HTR-8/SVneo (cell line): ENCODE data around the gene NHEJ1.

Experiments
- DNase-seq: peaks from one replicate; pipeline ENCODE4 v3.0.0; 2011; ENCODE audit warnings: low spot score, mixed read lengths; ENCODE audit not compliant: insufficient read length
- FAIRE-seq: peaks from 2 replicates; lab custom pipeline; 2011; peaks lifted over from hg19 to GRCh38; lab: Jason Lieb, UNC

Gene NHEJ1

DNA sequence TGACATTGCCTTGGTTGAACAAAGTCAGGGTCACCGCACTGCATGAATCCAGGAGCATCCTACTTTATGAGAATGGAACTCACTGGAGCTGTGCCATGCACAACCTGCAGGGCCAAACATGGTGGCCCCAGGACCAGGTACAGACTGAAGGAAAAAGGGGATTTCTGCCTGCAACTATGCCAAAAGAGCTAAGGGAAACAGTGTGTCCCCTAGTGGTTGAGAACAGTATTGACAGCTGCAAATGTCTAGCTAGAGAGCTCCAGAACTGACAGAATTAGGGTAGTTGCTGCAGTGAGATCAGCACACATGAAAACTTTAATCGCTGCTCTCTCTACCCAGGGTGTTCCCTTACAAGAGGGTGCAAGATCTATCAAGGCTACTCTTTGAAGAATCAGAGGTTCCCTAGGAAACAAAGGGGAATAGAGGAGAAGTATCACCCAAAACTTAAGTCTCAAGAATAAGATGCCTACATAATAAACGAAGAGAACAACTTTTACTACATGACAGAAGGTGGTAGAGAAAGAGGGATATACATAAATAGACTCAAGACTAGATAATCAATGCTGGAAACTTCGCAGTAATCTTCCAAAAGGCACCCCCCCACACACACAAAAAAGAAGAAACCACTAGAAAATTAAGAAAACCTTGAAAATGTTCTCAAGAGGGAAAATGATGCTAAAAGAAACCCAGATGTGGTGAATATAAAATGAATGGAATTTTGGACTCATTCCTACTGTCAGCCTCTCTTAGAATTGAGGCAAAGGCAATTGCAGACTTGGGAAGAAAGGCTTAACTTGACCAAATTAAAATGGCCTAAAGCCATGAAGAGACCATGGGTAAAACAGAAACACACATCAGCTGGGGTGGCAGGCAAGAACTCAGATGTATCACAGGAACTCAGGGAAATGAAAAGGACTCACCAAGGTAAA lies 56.2 kb downstream of the NHEJ1 start:
- FAIRE-seq, result no peak
- DNase-seq, result peak; percentile 47

DNA sequence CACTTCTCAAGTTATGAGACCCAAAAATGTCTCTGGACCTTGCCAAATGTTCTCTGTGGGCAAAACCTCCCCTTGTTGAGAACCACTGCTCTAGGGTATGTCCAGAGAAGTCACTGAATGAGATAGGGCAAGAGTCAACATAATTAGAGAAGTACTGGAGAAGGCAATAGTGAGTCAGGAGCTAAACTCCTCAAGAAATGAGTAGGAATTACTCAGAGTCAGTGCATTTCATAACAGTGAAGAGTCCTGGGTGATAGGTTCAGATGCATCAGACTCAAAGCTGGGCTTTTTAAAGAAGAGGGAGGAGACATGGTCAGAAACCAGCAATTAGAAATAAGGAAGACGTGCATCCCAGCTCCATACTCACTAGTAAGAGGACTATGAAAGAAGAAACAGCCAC lies 61.3 kb downstream of the NHEJ1 start:
- DNase-seq (no peak), FAIRE-seq (no peak)

DNA sequence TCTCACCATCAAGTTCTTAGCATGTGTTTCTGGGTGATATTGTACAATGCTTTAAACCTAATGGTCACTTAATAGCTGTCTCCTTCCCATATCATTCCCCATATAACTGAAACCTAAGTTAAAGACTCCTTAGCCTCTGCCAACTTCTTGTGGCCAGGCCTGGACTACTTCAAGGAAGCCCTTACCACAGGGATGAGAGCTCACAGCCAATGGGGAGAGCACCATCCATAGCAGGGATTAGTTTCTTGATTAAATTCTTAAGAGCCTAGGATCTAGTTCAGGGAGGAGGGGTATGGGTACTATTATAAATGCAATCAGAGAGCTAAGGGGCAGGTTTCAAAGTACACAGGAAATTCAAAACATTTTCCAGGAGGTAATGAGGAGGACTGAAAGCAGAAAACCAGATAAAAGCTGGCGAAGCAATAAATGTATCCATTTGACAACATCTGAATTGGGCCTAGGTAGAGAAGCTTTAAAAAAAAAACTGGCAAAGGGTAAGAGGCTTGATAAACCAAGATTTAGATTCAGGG lies 65.1 kb downstream of the NHEJ1 start:
- DNase-seq (no peak), FAIRE-seq (no peak)

DNA sequence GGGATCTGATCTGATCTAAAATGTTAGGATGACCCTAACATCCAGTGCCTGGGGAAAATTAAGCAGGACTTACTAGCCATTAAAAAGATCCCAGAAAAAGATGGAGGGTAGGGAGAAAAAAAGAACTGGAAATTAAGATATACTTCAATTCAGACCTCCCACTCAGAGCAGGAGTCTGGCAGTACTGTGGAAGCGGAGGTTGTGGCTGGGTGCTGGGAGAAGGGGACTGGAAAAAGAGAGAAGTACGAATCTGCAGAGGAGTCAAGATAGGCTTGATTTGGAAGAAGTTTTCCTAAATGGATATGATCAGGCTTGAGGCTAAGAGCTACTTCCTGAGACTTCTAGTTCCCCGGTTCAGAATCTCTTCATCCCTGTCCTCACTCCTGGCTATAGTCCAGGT lies 66.4 kb downstream of the NHEJ1 start:
- no peak for DNase-seq
- FAIRE-seq, result no peak

DNA sequence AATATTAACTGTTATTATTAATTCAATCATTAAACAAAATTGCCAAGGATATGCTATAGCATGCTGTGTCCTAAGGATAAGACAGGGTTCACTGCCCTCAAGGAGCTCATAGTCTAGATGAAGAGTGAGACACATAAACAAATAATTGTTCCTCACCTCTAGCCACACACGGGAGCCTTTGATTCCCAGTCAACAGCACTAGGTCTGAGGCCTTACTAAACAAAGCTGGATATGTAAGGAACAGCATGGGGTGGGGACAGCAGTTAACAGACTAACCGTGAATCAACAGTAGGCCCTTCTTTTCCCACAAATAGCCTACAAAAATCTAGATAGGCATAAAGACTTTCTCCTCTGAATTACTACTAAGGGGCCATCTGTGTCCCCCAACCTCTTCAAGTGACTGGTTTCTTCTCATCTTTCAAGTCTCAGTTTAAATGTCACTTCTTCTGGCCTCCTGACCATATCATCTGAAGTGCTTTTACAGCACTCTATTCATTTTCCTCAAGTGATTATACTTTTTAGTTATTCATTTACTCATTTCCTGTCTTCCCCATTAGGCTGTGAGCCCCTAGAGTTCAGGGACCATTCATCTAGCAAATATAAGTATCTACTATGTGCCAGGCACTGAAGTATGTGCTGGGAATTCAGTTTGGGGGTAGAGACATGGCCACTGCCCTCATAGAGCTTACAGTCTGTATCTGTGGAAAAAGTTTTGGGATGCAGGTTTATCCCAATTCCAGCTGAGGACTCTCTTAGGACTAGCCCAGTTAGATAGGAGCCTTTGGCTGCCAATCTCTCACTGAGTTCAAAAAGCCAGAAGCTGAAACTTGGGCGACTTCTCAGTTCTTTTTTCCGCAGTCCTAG lies 69.9 kb downstream of the NHEJ1 start:
- DNase-seq, result no peak
- no peak for FAIRE-seq

DNA sequence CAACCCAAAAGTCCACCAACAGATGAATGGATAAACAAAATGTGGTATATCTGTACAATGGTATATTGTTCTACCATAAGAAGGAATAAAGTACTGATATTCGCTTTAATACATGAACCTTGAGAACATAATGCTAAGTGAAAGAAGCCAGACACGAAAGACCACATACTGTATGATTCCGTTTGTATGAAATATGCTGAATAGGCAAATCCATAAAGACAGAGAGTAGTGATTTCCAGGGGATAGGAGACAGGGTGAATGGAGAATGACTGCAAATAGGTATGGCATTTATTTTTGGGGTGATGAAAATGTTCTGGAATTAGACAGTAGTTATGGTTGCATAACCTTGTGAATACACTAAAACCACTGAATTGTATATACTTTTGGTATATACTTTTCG lies 71.3 kb downstream of the NHEJ1 start:
- no peak for DNase-seq
- no peak for FAIRE-seq

DNA sequence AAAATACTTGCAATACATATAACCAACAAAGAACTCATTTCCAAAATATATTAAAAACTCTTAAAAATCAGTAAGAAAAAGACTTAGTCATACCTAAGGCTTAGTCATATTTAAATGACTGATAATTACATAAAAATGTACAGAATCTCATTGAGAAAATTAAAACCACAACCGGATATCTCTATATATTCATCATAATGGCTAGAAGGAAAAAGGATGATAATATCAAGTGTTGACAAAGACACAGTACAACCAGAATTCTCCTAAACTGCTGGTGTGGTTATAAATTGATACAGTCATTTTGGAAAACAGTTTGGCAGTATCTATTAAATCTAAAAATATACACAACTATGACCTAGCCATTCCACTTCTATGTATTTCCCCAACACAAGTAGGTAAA lies 72.8 kb downstream of the NHEJ1 start:
- FAIRE-seq (no peak), DNase-seq (no peak)

DNA sequence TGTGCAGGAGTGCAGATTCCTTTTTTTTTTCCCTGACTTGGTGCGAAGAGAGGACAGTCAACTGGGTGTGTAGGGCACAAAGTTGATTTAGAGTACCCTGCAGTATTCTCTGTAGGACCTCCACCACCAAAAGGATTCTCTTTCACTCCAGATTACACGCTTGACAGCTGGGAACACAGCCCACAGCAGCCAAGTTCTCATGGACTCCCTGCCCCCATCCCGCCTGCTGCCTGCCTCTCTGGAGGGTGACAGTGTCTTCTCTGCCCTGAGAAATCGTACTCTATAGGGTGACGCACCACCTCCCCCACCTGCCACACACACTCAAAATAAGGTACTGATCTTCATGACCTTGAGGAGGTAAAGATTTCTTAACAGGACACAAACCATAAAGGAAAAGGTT lies 73.3 kb downstream of the NHEJ1 start:
- DNase-seq (no peak), FAIRE-seq (no peak)

DNA sequence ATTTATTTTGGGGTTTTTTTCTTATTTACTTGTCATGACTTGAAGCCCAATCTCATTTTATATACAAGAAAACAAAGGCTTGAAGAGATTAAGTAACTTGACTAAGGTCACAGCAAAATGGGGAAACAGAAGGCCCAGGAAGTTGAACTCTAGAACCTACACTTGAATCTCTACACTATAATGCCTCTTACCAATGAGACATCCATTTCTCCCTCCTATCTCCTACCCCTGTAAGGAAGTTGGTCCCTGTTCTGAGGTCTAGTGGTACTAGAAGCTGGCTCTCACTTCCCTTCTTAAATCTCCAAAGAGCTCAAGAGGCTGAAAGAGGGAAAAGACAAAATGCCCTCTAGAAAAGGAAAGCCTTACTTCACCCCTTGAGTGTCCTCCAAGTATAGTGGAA lies 74.4 kb downstream of the NHEJ1 start:
- DNase-seq, result no peak
- no peak for FAIRE-seq

DNA sequence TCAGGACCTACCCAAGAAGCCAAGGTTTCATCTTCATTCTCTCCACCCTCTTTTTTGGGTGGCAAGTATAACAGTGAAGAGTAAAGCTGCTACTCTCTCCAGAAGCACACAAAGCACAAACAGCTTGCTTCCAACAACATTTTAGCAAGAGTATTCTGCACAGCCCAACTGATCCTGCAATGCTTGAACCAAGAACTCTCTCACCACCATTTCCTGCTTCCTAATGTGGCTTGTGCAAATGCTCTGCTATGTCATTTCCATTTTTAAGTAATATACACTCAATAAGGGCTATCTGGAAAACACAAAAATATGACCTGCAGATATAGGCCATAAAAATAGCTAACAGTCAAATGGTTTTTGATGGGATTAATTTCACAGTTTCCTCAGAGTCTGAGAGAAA lies 75.8 kb downstream of the NHEJ1 start:
- no peak for FAIRE-seq

DNA sequence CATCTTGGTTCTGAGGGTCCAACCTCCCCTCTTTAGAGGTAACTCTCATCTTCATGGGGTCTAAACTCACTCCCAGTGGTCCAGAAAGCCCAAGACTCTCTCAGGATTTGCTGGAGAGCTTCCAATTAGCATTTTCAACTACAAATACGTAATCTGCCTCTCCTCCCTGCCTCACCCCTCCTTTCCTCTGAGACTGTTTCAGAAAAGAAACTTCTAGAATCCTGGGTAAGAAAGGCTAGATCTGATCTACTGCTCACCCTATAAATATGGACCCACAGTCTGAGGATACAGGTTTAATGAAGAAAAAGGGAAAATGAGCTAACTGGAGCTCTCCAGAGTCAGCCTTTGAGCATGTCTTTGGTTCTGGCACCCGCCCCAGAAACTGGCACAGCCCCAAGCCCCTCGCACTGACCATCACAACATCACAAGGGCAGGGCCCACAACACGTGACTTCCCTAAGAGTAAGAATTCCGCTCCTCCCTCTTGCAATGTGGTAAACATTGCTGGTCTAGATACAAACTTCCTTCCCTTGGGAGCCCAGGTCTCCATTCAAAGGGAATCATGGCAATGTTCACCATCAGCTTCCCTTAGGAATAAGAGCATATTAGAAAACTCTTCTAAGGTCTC lies 78.2 kb downstream of the NHEJ1 start:
- DNase-seq (no peak), FAIRE-seq (no peak)

More for the DNA sequence above, 75.8 kb downstream of the NHEJ1 start:
- no peak for DNase-seq

DNA sequence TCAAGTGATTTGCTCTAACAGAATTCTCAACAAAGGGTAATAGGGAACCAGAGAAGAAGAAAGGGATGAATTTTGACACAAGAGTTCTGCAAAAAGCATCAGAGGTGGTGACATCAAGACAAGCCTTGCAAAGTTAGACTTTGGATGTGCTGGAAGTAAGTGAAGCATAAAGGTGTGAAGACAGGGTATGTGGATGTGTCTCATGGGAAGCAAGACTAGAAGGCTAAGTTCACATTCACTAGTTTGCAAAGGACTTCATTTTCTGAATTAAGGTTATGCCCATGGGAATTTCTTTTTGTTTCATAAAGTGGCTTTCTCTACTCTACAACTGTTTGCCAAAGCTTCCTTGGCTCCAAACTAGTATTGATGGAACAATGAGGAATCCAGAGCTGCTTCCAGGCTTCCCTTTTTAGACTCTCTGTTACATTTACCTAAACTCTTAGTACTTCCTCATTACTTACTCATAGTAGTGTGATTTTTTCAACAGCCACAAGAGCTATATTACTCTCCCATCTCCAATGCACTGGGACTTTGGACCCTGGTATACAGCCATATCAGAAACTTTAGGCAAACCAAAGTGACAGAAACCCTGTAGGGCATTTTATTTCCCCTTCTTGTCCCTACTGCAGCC lies 78.8 kb downstream of the NHEJ1 start:
- DNase-seq (no peak), FAIRE-seq (no peak)

DNA sequence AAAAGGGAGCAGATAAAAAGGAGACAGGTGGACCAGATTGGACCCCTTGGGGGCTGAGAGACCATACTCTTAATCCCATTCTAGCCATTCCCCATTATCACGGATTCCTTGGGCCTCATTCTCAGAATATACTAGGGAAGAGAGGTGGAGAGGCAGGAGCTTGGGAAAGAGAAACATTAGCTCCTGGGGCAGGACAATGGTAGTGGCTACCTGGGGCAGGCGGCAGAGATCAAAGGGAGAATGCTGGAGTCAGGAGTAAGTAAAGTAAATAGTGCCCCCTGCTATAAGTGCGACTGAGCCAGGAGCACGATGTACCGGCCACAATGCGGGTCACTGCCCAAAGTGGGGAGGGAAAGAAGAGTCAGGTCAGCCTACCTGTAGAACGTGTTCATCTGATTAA lies 79.5 kb downstream of the NHEJ1 start:
- FAIRE-seq, result no peak

DNA sequence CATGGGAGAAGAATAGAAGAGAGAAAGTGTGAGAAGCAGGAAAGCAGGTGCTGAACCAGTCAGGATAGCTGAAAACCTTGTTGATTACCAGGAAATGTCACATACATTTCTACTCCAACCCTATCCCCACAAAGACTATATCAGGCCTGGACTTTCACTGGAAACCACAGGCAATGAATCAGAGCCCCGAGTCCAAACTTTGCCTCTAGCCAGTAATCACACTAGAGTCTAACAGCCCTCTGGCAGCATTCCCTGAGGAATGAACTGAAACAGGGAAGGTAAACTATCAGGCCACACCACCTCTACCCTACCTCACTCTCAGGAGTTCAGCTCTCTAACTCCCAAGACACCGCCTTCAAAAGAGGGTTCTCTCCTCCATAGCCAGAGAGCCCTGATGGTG lies 81.2 kb downstream of the NHEJ1 start:
- DNase-seq, result no peak
- no peak for FAIRE-seq

More for the DNA sequence above, 79.5 kb downstream of the NHEJ1 start:
- DNase-seq, result no peak

DNA sequence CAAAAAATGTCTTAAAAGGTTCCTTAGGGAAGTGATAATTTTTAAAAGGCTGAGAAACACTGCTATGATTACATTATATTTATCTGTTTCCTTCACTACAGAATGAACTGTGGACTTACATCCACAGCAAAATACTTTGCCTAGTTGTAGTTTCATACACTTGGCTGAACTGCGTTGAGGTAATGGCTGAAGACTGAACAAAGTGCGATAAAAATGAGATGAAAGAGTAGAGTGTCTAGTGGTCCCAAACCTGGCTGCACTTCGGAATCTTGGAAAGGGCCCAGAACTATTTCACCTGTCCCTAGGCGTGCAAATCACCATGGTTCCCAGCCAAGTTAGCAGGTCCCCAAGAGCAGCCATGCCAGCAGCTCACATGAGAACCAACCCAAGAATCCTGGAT lies 81.7 kb downstream of the NHEJ1 start:
- no peak for DNase-seq
- FAIRE-seq, result no peak

DNA sequence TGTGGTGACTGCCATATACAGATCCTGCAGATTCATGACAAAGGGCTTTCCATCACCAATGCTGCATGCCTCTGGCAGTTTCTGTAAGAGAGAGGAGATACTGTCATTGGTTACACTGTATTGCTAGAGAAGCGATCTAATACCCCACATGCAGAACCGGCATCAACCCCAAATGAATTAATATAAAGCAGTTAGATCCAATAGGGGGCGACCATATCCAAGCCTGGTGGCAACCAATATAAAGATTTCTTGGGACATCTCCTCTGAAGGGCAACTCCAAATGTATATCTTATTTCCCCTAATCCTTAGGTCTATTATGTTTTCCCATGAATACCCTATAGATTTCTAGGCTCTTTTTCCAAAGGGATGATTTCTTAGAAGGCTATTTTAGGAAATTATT lies 82.5 kb downstream of the NHEJ1 start:
- FAIRE-seq (no peak), DNase-seq (no peak)

DNA sequence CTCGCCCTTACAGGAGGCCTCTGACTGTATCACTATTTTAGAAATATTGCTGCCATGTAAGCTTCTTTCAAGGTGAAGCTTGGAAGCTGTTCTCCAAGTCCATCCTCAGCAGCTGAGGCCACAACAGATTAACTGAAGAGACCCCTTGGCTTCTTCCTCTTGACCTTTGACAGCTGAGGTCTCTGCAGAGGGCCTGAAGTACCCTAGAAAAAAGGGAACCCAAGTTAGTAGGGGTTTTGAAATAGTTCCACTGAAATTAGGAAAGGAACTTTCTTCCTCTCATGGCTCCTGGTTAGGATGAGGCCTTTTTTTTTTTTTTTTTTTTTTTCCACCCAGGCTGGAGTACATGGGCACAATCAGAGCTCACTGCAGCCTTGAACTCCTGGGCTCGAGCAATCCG lies 84.4 kb downstream of the NHEJ1 start:
- FAIRE-seq, result no peak

DNA sequence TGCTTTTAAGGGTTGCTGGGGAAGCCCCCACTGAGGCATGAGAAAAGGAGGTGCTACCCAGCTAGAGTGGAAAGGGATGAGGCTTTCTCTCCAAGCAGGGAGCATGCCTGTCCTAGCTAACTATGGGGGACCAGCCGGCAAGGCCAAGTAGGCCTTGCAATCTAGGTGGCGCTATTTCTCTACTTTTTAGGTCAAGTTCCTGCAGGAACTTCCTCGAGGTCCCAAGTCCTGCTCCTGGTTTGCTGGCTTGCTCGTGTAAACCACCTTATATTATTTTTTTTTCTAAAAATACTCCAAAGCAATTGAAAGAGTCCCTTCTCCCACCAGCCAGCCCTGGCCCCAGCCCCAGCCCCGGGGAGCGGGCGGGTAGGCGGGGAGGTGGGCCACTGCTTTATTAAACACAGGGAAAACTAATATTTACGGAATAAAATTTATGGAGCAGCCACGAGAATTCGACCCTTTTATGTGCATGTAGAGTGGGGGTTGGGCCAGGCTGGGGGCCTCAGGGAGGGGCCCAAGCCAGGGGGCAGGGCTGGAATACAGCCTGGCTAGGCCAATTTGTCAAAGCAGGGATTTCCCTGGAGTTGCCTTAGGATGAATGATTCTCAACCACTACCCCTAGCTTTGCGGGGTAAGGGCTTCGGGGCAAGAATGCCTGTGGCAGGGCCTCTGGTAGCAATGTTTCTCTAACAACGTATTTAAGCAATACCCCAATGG lies 87.0 kb downstream of the NHEJ1 start:
- FAIRE-seq (no peak), DNase-seq (peak; percentile 39)

More for the DNA sequence above, 84.4 kb downstream of the NHEJ1 start:
- DNase-seq, result no peak

DNA sequence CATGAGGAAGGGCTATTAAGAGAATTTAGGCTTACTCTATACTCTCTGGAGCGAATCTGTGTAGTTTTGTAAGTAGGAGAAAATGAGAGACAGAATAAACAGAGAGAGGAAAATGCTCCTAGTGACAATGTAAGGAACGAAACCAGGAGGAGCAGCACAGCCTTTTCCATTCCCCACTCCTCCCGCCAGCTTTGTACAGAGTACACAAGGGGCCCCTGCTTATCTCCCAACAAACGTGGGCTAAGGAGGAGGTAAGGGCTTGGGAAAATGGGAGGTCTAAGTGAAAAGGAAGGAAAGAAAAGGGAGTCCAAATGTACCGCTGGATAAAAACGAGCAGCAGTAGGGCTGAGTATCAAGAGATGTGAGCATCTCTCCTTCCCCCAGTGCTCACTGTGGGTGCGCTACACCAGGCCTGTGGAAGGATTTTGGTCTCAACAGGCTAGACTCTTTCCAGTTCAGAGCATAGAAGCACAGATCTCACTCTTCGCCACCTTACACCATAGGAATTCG lies 87.8 kb downstream of the NHEJ1 start:
- DNase-seq (no peak), FAIRE-seq (no peak)
